Activated CD4-positive, CD25-positive, alpha-beta regulatory T cell treated with anti-CD3 and anti-CD28 coated beads, Interleukin-2, amount 50 U/mL, for 16 hours (primary cell): Measurements from ENCODE around the gene GTF2A1.

Experiments
- DNase-seq: peaks from one replicate; pipeline ENCODE4 v3.0.0-alpha.2; 2020; ENCODE audit warnings: low read depth, low spot score

The GTF2A1 gene

GRCh38 chr14:81137316-81137715 lies 83.4 kb downstream of the GTF2A1 start:
- DNase-seq, result no peak

- DNase-seq, result no peak
Measured at GRCh38 chr14:81133400-81133799, 87.4 kb downstream of the GTF2A1 start.

- DNase-seq, result no peak
Measured at GRCh38 chr14:81132468-81132867, 88.3 kb downstream of the GTF2A1 start.

- DNase-seq, result no peak
Measured at GRCh38 chr14:81129242-81129641, 91.5 kb downstream of the GTF2A1 start.

- DNase-seq, result no peak
Measured at GRCh38 chr14:81127785-81128184, 93.0 kb downstream of the GTF2A1 start.

- DNase-seq, result no peak
Measured at GRCh38 chr14:81125536-81125935, 95.2 kb downstream of the GTF2A1 start.
